Measurements from ENCODE around the gene TBC1D3B. TPM values are rescaled to one million over a fixed set of nuclear protein-coding genes. Genes with fewer than 3 reads are reported as not detected.

The TBC1D3B gene
- total and polyA plus RNA-seq, 10 of the 15 experiments (the other 5 are each of a cell fraction or from before 2014, with no cell fraction given) = 0.67 to 8.5 (median 1.7) TPM; not detected in 2

Other genes with a start within 250 kb of the TBC1D3B start
Only the 7 nearest of the 14 such genes appear.
- not detected in 2 replicates for gene CCL18, start 112.4 kb downstream of the TBC1D3B start, total RNA-seq (2014; rRNA removed)
- gene CCL18, start 112.4 kb downstream of the TBC1D3B start, total RNA-seq (2014; rRNA removed; fragmentation: Illumina TruSeq; extraction: Trizol) = not detected in 2 replicates
- not detected in 2 replicates for gene CCL18, start 112.4 kb downstream of the TBC1D3B start, total RNA-seq (2021)
- gene CCL18, start 112.4 kb downstream of the TBC1D3B start, polyA plus RNA-seq (2011; rRNA removed) = 0.26 TPM in 1 of 2 replicates, not detected in the other
- gene CCL18, start 112.4 kb downstream of the TBC1D3B start, polyA plus RNA-seq (2014; fragmentation: Illumina TruSeq; extraction: Trizol) = not detected in 2 replicates
- gene CCL18, start 112.4 kb downstream of the TBC1D3B start, polyA plus RNA-seq (2014; fragmentation: Nextera tagmentation; extraction: Ambion mirVana) = not detected
- not detected in 2 replicates for gene CCL18, start 112.4 kb downstream of the TBC1D3B start, polyA plus RNA-seq (2014; rRNA removed)
- not detected for gene CCL18, start 112.4 kb downstream of the TBC1D3B start, polyA plus RNA-seq (2016; fragmentation: Nextera tagmentation; extraction: Ambion mirVana)
- 262 and 269 TPM in 2 replicates for gene CCL3, start 86.5 kb downstream of the TBC1D3B start, total RNA-seq (2014; rRNA removed)
- gene CCL3, start 86.5 kb downstream of the TBC1D3B start, total RNA-seq (2014; rRNA removed; fragmentation: Illumina TruSeq; extraction: Trizol) = 208 and 210 TPM in 2 replicates
- gene CCL3, start 86.5 kb downstream of the TBC1D3B start, total RNA-seq (2021) = 189 and 197 TPM in 2 replicates
- gene CCL3, start 86.5 kb downstream of the TBC1D3B start, polyA plus RNA-seq (2011; rRNA removed) = 330 and 1,488 TPM in 2 replicates
- 72.6 and 143 TPM in 2 replicates for gene CCL3, start 86.5 kb downstream of the TBC1D3B start, polyA plus RNA-seq (2014; fragmentation: Illumina TruSeq; extraction: Trizol)
- gene CCL3, start 86.5 kb downstream of the TBC1D3B start, polyA plus RNA-seq (2014; fragmentation: Nextera tagmentation; extraction: Ambion mirVana) = 100 to 1,000 TPM; 240 to 318 TPM
- gene CCL3, start 86.5 kb downstream of the TBC1D3B start, polyA plus RNA-seq (2014; rRNA removed) = 169 and 181 TPM in 2 replicates
- 10 to 100 TPM; 96.5 to 99.9 TPM for gene CCL3, start 86.5 kb downstream of the TBC1D3B start, polyA plus RNA-seq (2016; fragmentation: Nextera tagmentation; extraction: Ambion mirVana)
- 77.8 and 78.7 TPM in 2 replicates for gene CCL4, start 72.8 kb downstream of the TBC1D3B start, total RNA-seq (2014; rRNA removed)
- 80.1 and 85.0 TPM in 2 replicates for gene CCL4, start 72.8 kb downstream of the TBC1D3B start, total RNA-seq (2014; rRNA removed; fragmentation: Illumina TruSeq; extraction: Trizol)
- 50.8 and 54.8 TPM in 2 replicates for gene CCL4, start 72.8 kb downstream of the TBC1D3B start, total RNA-seq (2021)
- 524 and 741 TPM in 2 replicates for gene CCL4, start 72.8 kb downstream of the TBC1D3B start, polyA plus RNA-seq (2011; rRNA removed)
- 76.3 and 86.9 TPM in 2 replicates for gene CCL4, start 72.8 kb downstream of the TBC1D3B start, polyA plus RNA-seq (2014; fragmentation: Illumina TruSeq; extraction: Trizol)
- 100 to 1,000 TPM; 357 to 425 TPM for gene CCL4, start 72.8 kb downstream of the TBC1D3B start, polyA plus RNA-seq (2014; fragmentation: Nextera tagmentation; extraction: Ambion mirVana)
- gene CCL4, start 72.8 kb downstream of the TBC1D3B start, polyA plus RNA-seq (2014; rRNA removed) = 87.3 and 96.6 TPM in 2 replicates
- gene CCL4, start 72.8 kb downstream of the TBC1D3B start, polyA plus RNA-seq (2016; fragmentation: Nextera tagmentation; extraction: Ambion mirVana) = 10 to 100 TPM; 18.7 to 20.5 TPM
- gene CCL3L1, start 20.1 kb upstream of the TBC1D3B start, total RNA-seq (2014; rRNA removed) = 13.0 and 14.8 TPM in 2 replicates
- 12.4 and 15.3 TPM in 2 replicates for gene CCL3L1, start 20.1 kb upstream of the TBC1D3B start, total RNA-seq (2014; rRNA removed; fragmentation: Illumina TruSeq; extraction: Trizol)
- gene CCL3L1, start 20.1 kb upstream of the TBC1D3B start, total RNA-seq (2021) = 12.9 and 13.6 TPM in 2 replicates
- gene CCL3L1, start 20.1 kb upstream of the TBC1D3B start, polyA plus RNA-seq (2011; rRNA removed) = 26.9 and 108 TPM in 2 replicates
- 5.4 and 13.4 TPM in 2 replicates for gene CCL3L1, start 20.1 kb upstream of the TBC1D3B start, polyA plus RNA-seq (2014; fragmentation: Illumina TruSeq; extraction: Trizol)
- 10 to 100 TPM; 13.8 to 14.5 TPM for gene CCL3L1, start 20.1 kb upstream of the TBC1D3B start, polyA plus RNA-seq (2014; fragmentation: Nextera tagmentation; extraction: Ambion mirVana)
- 12.6 and 14.0 TPM in 2 replicates for gene CCL3L1, start 20.1 kb upstream of the TBC1D3B start, polyA plus RNA-seq (2014; rRNA removed)
- 1 to 10 TPM; 1.9 to 3.2 TPM for gene CCL3L1, start 20.1 kb upstream of the TBC1D3B start, polyA plus RNA-seq (2016; fragmentation: Nextera tagmentation; extraction: Ambion mirVana)
- gene CCL4L2, start 34.4 kb upstream of the TBC1D3B start, total RNA-seq (2014; rRNA removed) = 13.6 and 23.2 TPM in 2 replicates
- 13.1 and 15.0 TPM in 2 replicates for gene CCL4L2, start 34.4 kb upstream of the TBC1D3B start, total RNA-seq (2014; rRNA removed; fragmentation: Illumina TruSeq; extraction: Trizol)
- 11.1 and 12.3 TPM in 2 replicates for gene CCL4L2, start 34.4 kb upstream of the TBC1D3B start, total RNA-seq (2021)
- gene CCL4L2, start 34.4 kb upstream of the TBC1D3B start, polyA plus RNA-seq (2011; rRNA removed) = 249 and 275 TPM in 2 replicates
- 12.0 and 15.4 TPM in 2 replicates for gene CCL4L2, start 34.4 kb upstream of the TBC1D3B start, polyA plus RNA-seq (2014; fragmentation: Illumina TruSeq; extraction: Trizol)
- gene CCL4L2, start 34.4 kb upstream of the TBC1D3B start, polyA plus RNA-seq (2014; fragmentation: Nextera tagmentation; extraction: Ambion mirVana) = 100 to 1,000 TPM in 1 of 2 experiments, 10 to 100 TPM in 1; 99.7 to 133 TPM
- 17.5 and 20.9 TPM in 2 replicates for gene CCL4L2, start 34.4 kb upstream of the TBC1D3B start, polyA plus RNA-seq (2014; rRNA removed)
- gene CCL4L2, start 34.4 kb upstream of the TBC1D3B start, polyA plus RNA-seq (2016; fragmentation: Nextera tagmentation; extraction: Ambion mirVana) = 1 to 10 TPM; 2.3 to 4.2 TPM
- not detected in 2 replicates for gene TBC1D3I, start 87.9 kb upstream of the TBC1D3B start, total RNA-seq (2014; rRNA removed)
- not detected in 2 replicates for gene TBC1D3I, start 87.9 kb upstream of the TBC1D3B start, total RNA-seq (2014; rRNA removed; fragmentation: Illumina TruSeq; extraction: Trizol)
- 0.41 TPM in 1 of 2 replicates, not detected in the other for gene TBC1D3I, start 87.9 kb upstream of the TBC1D3B start, total RNA-seq (2021)
- not detected in 2 replicates for gene TBC1D3I, start 87.9 kb upstream of the TBC1D3B start, polyA plus RNA-seq (2011; rRNA removed)
- gene TBC1D3I, start 87.9 kb upstream of the TBC1D3B start, polyA plus RNA-seq (2014; fragmentation: Illumina TruSeq; extraction: Trizol) = 0.06 TPM in 1 of 2 replicates, not detected in the other
- gene TBC1D3I, start 87.9 kb upstream of the TBC1D3B start, polyA plus RNA-seq (2014; fragmentation: Nextera tagmentation; extraction: Ambion mirVana) = not detected
- gene TBC1D3I, start 87.9 kb upstream of the TBC1D3B start, polyA plus RNA-seq (2014; rRNA removed) = not detected in 2 replicates
- gene TBC1D3I, start 87.9 kb upstream of the TBC1D3B start, polyA plus RNA-seq (2016; fragmentation: Nextera tagmentation; extraction: Ambion mirVana) = not detected
- not detected in 2 replicates for gene TBC1D3G, start 147.2 kb upstream of the TBC1D3B start, total RNA-seq (2014; rRNA removed)
- not detected in 2 replicates for gene TBC1D3G, start 147.2 kb upstream of the TBC1D3B start, total RNA-seq (2014; rRNA removed; fragmentation: Illumina TruSeq; extraction: Trizol)
- gene TBC1D3G, start 147.2 kb upstream of the TBC1D3B start, total RNA-seq (2021) = not detected in 2 replicates
- gene TBC1D3G, start 147.2 kb upstream of the TBC1D3B start, polyA plus RNA-seq (2011; rRNA removed) = not detected in 2 replicates
- gene TBC1D3G, start 147.2 kb upstream of the TBC1D3B start, polyA plus RNA-seq (2014; fragmentation: Illumina TruSeq; extraction: Trizol) = not detected in 2 replicates
- gene TBC1D3G, start 147.2 kb upstream of the TBC1D3B start, polyA plus RNA-seq (2014; fragmentation: Nextera tagmentation; extraction: Ambion mirVana) = not detected
- not detected in 2 replicates for gene TBC1D3G, start 147.2 kb upstream of the TBC1D3B start, polyA plus RNA-seq (2014; rRNA removed)
- not detected for gene TBC1D3G, start 147.2 kb upstream of the TBC1D3B start, polyA plus RNA-seq (2016; fragmentation: Nextera tagmentation; extraction: Ambion mirVana)